Amniotic epithelial cell (primary cell): ENCODE data around the gene AQP12B.

Experiments
- DNase-seq: peaks from one replicate; pipeline ENCODE4 v3.0.0-alpha.2; 2010; ENCODE audit warnings: low read depth

The AQP12B gene

DNA sequence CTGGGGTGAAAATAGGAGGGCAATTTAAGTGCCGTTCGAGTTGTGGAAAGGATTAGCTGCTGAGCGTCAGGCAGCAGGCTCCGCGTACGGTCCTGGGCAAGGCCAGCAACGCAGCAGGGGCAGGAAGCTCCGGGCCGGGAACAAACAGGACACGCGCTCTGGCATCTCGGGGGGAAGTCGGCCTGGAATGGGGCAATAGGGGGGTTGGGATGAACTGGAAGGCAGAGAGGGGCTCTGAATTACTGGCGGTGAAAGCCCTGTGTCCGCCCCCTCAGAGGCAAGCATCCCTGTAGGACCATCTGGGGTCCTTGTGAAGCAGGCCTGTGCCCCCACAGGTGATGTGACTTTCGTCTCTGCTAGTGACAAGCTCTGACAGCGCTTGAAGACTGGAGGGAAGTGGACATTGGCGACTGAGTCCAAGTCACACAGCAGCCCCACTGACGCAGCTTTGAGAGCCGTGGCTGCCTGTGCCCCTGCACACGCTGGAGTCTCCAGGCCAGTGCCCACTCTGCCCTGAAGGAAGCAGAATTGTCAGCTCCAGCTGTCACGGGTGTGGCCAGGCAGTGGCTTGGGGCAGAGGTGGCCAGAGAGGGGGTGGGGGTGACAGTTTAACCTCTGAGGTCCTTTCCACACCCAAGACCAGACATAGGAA is 35.1 kb downstream of the AQP12B start:
- DNase-seq, result no peak

DNA sequence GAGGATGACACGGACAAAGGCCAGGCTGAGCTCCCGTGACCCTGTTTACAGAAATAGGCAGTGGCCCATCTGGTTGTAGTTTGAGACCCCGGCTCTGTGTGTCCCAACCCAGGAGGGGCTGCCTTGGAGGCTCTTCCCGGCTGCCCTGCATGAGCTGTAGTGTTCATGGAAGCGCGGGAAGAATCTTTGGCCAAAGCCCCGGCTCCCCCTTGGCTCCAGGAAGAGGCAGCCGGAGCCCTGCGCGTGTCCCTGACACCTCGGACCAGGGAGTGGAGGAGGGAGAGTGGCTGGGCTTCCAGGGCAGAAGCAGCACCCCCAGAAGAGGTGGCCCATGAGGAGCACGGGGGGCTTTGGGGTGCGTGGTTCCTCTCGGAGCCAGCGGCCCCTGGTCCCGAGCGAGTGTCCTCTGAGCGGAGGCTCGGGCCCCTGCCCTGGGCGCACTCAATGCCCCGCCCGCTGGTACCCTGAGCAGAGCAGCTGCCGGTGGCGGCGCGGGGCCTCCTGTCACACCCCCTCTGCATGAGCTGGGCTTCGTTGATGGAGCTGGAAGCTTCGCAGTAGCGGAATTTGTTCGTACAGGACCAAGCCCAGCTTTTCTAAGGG is 35.7 kb downstream of the AQP12B start:
- DNase-seq, result no peak

DNA sequence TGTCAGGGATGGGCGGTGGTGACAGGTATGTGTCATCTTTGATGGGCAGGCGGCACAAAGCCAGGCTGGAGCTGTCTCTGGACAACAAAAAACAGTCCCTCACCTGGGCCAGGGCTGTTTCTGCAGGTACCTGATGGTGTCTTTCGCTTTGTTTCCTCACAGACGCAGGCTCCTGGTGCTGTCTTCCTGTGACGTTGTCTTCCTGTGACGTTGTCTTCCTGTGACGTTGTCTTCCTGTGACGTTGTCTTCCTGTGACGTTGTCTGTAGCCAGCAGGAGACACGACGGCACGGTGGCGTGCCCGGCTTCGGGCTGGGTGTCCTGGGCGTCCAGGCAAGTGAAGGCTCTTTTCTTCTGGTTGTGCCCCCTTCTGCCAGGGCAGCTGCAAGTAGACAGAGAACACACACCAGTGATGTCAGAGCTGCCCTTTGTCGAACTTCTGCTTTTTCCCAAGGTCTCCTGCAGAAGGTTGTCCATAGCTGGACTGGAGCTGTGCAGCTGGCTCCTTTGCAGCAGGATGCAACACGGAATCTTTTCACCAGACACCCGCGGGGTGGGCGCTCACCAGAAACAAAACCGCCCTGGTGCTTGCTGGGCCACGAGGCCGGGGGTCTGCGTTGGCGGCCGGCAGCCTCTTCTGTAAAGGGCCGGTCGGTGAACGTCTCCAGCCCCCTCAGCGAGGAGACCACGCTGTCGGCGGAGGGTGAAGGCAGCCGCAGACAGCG is 36.3 kb downstream of the AQP12B start:
- no peak for DNase-seq

- DNase-seq, result no peak
Observed at GRCh38 chr2:240645801-240646175, 36.9 kb downstream of the AQP12B start.

GRCh38 chr2:240645346-240645745 is 37.3 kb downstream of the AQP12B start:
- DNase-seq, result no peak

- no peak for DNase-seq
Observed at GRCh38 chr2:240644859-240645301, 37.8 kb downstream of the AQP12B start.

DNA sequence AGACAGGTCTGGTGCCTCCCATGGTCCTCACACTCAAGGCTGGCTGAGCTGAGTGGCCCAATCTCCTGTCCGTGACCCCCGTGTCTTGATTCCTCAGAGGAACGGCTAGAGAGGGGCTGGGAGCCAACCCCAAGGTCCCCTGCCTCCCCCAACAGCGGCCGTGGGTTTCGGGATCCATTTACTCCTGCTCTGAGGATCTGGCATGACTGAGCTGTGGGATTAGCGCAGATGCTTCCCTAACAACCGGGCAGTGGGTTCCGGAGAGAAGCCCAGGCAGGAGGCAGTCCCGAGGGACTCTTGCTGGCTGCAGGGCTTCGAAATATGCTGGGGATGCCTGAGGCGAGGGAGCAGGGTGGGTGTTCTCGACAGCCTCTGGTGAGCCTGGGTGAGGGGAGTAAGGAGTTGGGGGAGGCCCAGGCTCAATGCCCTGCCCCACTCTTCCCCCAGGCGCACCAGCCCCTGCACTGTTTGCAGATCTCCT is 38.5 kb downstream of the AQP12B start:
- DNase-seq, result no peak

DNA sequence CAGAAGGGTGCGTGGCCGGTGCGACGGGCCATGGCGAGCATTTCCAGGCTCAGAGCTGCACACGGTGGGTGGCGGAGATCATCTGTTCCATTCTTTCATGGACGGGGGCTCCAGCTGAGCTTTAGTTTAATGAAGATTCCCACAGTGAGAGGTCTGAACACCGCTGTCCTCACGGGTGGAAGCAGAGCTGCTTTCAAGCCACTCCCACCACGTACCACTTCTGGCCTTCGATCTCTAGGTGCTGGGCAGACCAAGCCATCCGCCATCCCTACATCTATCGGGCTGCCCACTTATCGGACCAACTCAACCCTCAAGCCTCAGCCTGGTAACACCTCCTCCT is 38.9 kb downstream of the AQP12B start:
- no peak for DNase-seq

- DNase-seq, result no peak
Observed at GRCh38 chr2:240643093-240643810, 39.4 kb downstream of the AQP12B start.

- DNase-seq, result no peak
Observed at GRCh38 chr2:240642806-240643092, 39.9 kb downstream of the AQP12B start.

- no peak for DNase-seq
Observed at GRCh38 chr2:240642061-240642805, 40.5 kb downstream of the AQP12B start.

DNA sequence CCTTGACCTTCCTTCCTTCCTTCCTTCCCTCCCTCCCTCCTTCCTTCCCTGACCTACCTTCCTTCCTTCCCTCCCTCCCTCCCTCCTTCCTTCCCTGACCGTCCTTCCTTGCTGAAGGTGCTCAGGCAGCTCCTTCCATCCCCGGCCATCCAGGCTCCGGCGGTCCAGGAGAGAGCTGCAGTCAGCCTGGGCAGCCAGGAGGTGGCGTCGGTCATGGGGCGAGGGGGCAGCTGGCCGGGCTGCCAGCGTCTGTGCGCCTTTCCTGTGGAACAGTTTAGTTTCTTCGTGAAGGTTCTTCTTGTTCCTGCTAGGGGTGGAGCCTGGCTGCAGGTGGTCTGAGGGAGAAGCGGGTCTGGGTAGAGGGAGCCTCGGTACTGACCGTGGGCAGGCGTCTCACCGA is 41.7 kb downstream of the AQP12B start:
- DNase-seq, result no peak

DNA sequence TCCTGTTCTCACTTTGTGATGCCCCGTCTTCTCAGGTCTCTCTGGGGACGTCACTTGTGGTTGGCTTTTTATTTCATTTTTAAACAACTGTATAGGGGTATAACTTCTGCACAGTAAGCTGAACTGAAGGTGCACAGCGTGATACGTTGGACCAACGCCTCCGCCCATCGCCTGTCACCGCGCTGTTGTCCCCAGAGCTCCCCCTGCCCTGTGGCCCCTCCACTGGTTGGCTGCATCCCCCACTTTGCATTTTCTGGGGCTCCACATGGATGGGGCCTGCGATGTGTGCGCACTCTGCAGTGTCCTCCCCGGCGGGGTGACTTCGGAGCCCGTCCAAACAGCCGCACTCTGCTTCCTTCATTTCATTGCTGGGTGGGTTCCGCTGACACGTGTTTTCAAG is 43.1 kb downstream of the AQP12B start:
- no peak for DNase-seq

DNA sequence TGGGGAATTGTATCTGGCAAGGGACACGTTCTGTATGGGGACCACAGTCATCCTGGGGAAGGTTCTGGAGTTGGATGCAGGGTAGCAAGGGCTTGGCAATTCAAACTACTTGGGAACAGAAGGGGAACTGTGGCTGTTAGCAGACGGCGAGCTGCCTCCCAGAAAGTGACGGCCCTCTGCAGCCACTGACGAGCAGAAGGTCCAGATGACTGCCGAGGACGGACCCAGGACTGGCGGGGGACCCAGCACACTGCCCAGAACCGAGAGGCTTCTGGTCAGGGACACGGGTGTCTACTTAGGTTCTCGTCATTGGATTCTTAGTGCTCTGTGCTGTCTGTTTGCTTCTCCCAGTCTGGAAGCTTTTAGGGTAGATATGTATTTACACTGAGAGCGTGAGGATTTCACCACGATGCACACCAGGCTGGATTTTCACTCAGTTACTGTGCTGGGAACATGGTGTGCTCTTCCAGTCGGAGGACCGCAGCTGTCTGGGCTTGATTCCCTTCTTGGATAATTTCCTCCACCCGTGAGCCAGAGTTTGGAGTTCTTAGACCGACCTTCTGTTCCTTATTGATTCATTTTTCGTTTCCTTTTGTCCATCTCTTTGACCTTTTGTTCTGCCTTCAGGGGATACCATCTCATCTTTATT is 44.0 kb downstream of the AQP12B start:
- DNase-seq, result no peak

DNA sequence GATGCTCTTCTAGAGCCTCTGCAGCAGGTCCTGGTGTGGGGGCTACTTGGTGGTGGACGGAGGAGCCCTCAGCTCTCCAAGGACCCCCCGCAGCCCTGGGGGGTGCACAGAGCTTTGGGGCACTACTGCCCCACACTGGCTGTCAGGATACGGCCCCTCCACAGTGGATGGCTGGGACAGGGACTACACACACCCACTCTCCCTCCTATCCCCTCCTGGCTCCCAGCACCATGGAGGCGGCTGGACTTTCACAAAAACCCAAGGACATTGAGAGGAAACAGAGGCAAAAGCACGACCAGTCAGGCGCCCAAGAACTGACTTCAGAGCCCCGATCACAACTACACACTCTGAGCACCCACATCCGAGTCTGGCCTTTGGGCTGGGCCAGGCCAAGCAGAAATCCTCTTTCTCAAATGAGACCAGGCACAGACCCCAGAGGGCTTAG is 44.8 kb downstream of the AQP12B start:
- no peak for DNase-seq

GRCh38 chr2:240637116-240637900 is 45.4 kb downstream of the AQP12B start:
- DNase-seq, result no peak

- no peak for DNase-seq
Observed at GRCh38 chr2:240636563-240637115, 46.0 kb downstream of the AQP12B start.

- no peak for DNase-seq
Observed at GRCh38 chr2:240635998-240636547, 46.6 kb downstream of the AQP12B start.

GRCh38 chr2:240635121-240635997 is 47.3 kb downstream of the AQP12B start:
- DNase-seq, result no peak
